SK-N-SH treated with all-trans-retinoic acid at 6 μM for 48 hours (cell line): ENCODE measurements around the gene DAB2IP.

Experiments used
- ATAC-seq: fragments of 200-7000 bp; cut with Tn5 transposase; 3 replicates; pipeline ENCODE4 v1.9.1; 2020; ENCODE audit warnings: mild to moderate bottlenecking, moderate library complexity
- ARNTL ChIP-seq: fragments of 450-650 bp; formaldehyde crosslinking; IDR thresholded peaks from 2 replicates; pipeline ENCODE4 v1.5.0; 2020; ENCODE audit warnings: low read depth, mild to moderate bottlenecking, moderate library complexity, borderline replicate concordance
- BACH2 ChIP-seq: fragments of 250-450 bp; sonication (Bioruptor Pico); IDR thresholded peaks from 2 replicates; pipeline ENCODE4 v1.9.0; 2021; ENCODE audit warnings: mild to moderate bottlenecking, borderline replicate concordance
- CREB5 ChIP-seq: fragments of 250-450 bp; sonication (Bioruptor Pico); IDR thresholded peaks from 2 replicates; pipeline ENCODE4 v1.5.1; 2020; ENCODE audit warnings: low read depth, mild to moderate bottlenecking, moderate library complexity
- CSRNP3 ChIP-seq: fragments of 250-450 bp; sonication (Bioruptor Pico); IDR thresholded peaks from 2 replicates; pipeline ENCODE4 v1.5.1; 2021; ENCODE audit warnings: mild to moderate bottlenecking, moderate library complexity
- ESRRG ChIP-seq: fragments of 250-450 bp; sonication (Bioruptor Pico); IDR thresholded peaks from 2 replicates; pipeline ENCODE4 v1.6.1; 2021; ENCODE audit warnings: mild to moderate bottlenecking
- GLIS3 ChIP-seq: fragments of 250-450 bp; sonication (Bioruptor Pico); IDR thresholded peaks from 2 replicates; pipeline ENCODE4 v1.5.0; 2020; ENCODE audit warnings: mild to moderate bottlenecking, moderate library complexity
- ISL1 ChIP-seq: fragments of 250-450 bp; sonication (Bioruptor Pico); IDR thresholded peaks from 2 replicates; pipeline ENCODE4 v2.1.2; 2022; ENCODE audit warnings: mild to moderate bottlenecking, moderate library complexity
- OSR1 ChIP-seq: fragments of 250-450 bp; sonication (Bioruptor Pico); IDR thresholded peaks from 2 replicates; pipeline ENCODE4 v1.8.0; 2022; ENCODE audit warnings: moderate library complexity, mild to moderate bottlenecking, inconsistent platforms
- PPARA ChIP-seq: fragments of 250-450 bp; sonication (Bioruptor Pico); IDR thresholded peaks from 2 replicates; pipeline ENCODE4 v1.5.0; 2020; ENCODE audit warnings: mild to moderate bottlenecking, borderline replicate concordance
- RARB ChIP-seq: fragments of 250-450 bp; sonication (Bioruptor Pico); IDR thresholded peaks from 2 replicates; pipeline ENCODE4 v1.8.0; 2021; ENCODE audit warnings: mild to moderate bottlenecking, moderate library complexity
- SNAI2 ChIP-seq: fragments of 250-450 bp; sonication (Bioruptor Pico); IDR thresholded peaks from 2 replicates; pipeline ENCODE4 v1.5.0; 2020; ENCODE audit warnings: mild to moderate bottlenecking, moderate library complexity
- TCF4 ChIP-seq: fragments of 250-450 bp; sonication (Bioruptor Pico); IDR thresholded peaks from 2 replicates; pipeline ENCODE4 v1.8.0; 2021; ENCODE audit warnings: mild to moderate bottlenecking, moderate library complexity, borderline replicate concordance
- TOX ChIP-seq: fragments of 250-450 bp; sonication (Bioruptor Pico); IDR thresholded peaks from 2 replicates; pipeline ENCODE4 v1.8.0; 2021; ENCODE audit warnings: mild to moderate bottlenecking, moderate library complexity, borderline replicate concordance
- ZFP30 ChIP-seq: fragments of 450-650 bp; formaldehyde crosslinking; IDR thresholded peaks from 2 replicates; pipeline ENCODE4 v1.5.0; 2022; ENCODE audit warnings: mild to moderate bottlenecking, moderate library complexity
- ZNF565 ChIP-seq: fragments of 450-650 bp; formaldehyde crosslinking; conservative IDR thresholded peaks from 2 replicates; pipeline ENCODE4 v1.5.0; 2020; ENCODE audit warnings: low read depth, mild to moderate bottlenecking, moderate library complexity
- ZNF70 ChIP-seq: fragments of 450-650 bp; formaldehyde crosslinking; IDR thresholded peaks from 2 replicates; pipeline ENCODE4 v1.5.0; 2020; ENCODE audit warnings: mild to moderate bottlenecking, moderate library complexity
- ZNF8 ChIP-seq: fragments of 450-650 bp; formaldehyde crosslinking; IDR thresholded peaks from 2 replicates; pipeline ENCODE4 v1.5.0; 2020; ENCODE audit warnings: mild to moderate bottlenecking, moderate library complexity
- TF ChIP-seq, protein P1 (sequence below): fragments of 250-450 bp; sonication (Bioruptor Pico); IDR thresholded peaks from 2 replicates; pipeline ENCODE4 v1.5.0; 2020; ENCODE audit warnings: mild to moderate bottlenecking, moderate library complexity
- TF ChIP-seq, protein P2 (sequence below): fragments of 250-450 bp; sonication (Bioruptor Pico); IDR thresholded peaks from 2 replicates; pipeline ENCODE4 v1.8.0; 2020; ENCODE audit warnings: mild to moderate bottlenecking, moderate library complexity, borderline replicate concordance
- TF ChIP-seq, protein P3 (sequence below): fragments of 250-450 bp; sonication (Bioruptor Pico); IDR thresholded peaks from 2 replicates; pipeline ENCODE4 v1.8.0; 2021; ENCODE audit warnings: low read depth, mild to moderate bottlenecking, moderate library complexity, borderline replicate concordance

DAB2IP gene

GRCh38 chr9:121797081-121797480 is 145.6 kb downstream of the DAB2IP start (continued):
- TF ChIP-seq, protein P1, sequence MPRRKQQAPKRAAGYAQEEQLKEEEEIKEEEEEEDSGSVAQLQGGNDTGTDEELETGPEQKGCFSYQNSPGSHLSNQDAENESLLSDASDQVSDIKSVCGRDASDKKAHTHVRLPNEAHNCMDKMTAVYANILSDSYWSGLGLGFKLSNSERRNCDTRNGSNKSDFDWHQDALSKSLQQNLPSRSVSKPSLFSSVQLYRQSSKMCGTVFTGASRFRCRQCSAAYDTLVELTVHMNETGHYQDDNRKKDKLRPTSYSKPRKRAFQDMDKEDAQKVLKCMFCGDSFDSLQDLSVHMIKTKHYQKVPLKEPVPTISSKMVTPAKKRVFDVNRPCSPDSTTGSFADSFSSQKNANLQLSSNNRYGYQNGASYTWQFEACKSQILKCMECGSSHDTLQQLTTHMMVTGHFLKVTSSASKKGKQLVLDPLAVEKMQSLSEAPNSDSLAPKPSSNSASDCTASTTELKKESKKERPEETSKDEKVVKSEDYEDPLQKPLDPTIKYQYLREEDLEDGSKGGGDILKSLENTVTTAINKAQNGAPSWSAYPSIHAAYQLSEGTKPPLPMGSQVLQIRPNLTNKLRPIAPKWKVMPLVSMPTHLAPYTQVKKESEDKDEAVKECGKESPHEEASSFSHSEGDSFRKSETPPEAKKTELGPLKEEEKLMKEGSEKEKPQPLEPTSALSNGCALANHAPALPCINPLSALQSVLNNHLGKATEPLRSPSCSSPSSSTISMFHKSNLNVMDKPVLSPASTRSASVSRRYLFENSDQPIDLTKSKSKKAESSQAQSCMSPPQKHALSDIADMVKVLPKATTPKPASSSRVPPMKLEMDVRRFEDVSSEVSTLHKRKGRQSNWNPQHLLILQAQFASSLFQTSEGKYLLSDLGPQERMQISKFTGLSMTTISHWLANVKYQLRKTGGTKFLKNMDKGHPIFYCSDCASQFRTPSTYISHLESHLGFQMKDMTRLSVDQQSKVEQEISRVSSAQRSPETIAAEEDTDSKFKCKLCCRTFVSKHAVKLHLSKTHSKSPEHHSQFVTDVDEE (CRISPR knock-in tag) = no peak
- TF ChIP-seq CSRNP3 (no peak), CREB5 (CRISPR knock-in tag) (no peak)

DNA sequence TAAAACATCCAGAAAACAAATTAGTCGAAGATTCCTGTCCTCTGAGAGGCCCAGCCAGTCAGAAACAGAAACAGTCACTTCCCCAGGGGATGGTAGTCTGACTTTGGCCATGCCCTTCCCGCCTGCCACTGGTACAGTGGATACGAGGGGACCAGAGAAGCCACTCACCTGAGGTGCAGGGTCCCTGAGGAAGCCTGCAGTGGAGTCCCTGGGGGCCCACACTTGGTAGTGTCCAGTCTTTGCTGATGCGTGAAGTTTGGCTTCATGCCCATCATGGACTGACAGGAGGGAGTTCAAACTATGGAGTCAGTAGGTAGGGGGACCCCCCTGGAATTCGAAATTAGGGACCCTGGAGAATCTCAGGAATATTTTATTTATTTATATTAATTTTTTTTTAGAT is 147.5 kb downstream of the DAB2IP start:
- TF ChIP-seq SNAI2 (CRISPR knock-in tag) (no peak), GLIS3 (CRISPR knock-in tag) (no peak), CSRNP3 (no peak), ARNTL (no peak), TOX (CRISPR knock-in tag) (no peak), ZNF70 (CRISPR knock-in tag) (no peak), ZNF565 (CRISPR knock-in tag) (no peak), ZFP30 (CRISPR knock-in tag) (no peak), PPARA (CRISPR knock-in tag) (no peak), TCF4 (CRISPR knock-in tag) (no peak), CREB5 (CRISPR knock-in tag) (no peak), BACH2 (CRISPR knock-in tag) (no peak), RARB (CRISPR knock-in tag) (no peak), ISL1 (CRISPR knock-in tag) (no peak), OSR1 (CRISPR knock-in tag) (no peak), ESRRG (no peak), ZNF8 (CRISPR knock-in tag) (no peak)
- TF ChIP-seq, protein P1 (CRISPR knock-in tag) = no peak
- TF ChIP-seq, protein P2, sequence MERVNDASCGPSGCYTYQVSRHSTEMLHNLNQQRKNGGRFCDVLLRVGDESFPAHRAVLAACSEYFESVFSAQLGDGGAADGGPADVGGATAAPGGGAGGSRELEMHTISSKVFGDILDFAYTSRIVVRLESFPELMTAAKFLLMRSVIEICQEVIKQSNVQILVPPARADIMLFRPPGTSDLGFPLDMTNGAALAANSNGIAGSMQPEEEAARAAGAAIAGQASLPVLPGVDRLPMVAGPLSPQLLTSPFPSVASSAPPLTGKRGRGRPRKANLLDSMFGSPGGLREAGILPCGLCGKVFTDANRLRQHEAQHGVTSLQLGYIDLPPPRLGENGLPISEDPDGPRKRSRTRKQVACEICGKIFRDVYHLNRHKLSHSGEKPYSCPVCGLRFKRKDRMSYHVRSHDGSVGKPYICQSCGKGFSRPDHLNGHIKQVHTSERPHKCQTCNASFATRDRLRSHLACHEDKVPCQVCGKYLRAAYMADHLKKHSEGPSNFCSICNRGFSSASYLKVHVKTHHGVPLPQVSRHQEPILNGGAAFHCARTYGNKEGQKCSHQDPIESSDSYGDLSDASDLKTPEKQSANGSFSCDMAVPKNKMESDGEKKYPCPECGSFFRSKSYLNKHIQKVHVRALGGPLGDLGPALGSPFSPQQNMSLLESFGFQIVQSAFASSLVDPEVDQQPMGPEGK = no peak
- TF ChIP-seq, protein P3, sequence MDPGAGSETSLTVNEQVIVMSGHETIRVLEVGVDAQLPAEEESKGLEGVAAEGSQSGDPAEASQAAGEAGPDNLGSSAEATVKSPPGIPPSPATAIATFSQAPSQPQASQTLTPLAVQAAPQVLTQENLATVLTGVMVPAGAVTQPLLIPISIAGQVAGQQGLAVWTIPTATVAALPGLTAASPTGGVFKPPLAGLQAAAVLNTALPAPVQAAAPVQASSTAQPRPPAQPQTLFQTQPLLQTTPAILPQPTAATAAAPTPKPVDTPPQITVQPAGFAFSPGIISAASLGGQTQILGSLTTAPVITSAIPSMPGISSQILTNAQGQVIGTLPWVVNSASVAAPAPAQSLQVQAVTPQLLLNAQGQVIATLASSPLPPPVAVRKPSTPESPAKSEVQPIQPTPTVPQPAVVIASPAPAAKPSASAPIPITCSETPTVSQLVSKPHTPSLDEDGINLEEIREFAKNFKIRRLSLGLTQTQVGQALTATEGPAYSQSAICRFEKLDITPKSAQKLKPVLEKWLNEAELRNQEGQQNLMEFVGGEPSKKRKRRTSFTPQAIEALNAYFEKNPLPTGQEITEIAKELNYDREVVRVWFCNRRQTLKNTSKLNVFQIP (CRISPR knock-in tag) = no peak
- ATAC-seq = no peak
